SIG-M5 (cell line): Measurements from ENCODE around the gene REXO1.
"Not testable (repeated sequence)": the region's sequence is repeated elsewhere in the genome, so short reads cannot be mapped to it uniquely, and the experiment has no call there.

Source experiments
- DNase-seq: peaks from one replicate; lab custom pipeline; 2025; lab: John Stamatoyannopoulos, UW

Gene REXO1

GRCh38 chr19:1813192-1814182 lies 34.8 kb downstream of the REXO1 start:
- DNase-seq = no peak

DNA sequence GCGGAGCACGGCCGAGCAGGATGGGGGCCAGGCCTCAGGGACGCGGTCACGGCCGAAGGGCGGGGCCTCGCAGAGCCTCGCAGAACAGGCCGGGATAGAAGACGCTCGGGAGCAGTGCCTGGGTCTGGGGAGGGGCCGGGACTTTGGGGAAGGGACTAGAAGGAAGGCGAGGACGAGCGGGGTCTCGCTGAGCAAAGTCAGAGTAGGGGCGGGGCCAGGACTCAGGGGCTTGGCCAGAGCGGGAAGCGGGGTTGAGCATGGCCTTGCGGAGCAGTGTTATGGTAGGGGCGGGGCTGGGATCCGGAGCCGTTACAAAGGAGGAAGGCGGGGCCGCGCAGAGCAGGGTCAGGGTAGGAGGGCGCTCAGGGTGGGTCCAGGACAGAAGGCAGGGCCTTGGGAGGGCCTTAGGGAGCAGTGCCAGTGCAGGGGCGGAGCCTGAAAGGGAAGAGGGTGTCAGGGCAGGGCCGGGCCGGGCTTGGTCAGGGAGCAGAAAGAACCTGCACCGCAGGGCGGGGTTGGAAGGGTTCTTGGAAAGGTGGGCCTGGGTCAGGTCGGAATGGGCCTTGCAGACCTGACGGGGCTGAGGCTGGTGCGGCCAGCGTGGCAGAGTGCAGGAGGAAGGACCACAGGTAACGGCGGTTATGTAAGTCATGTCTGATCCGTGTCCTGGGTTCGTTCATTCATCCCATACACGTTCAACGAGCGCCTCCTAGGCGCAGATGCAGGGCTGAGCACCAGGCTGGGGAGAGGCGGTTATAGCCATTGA lies 35.7 kb downstream of the REXO1 start:
- peak; percentile 91 for DNase-seq

DNA sequence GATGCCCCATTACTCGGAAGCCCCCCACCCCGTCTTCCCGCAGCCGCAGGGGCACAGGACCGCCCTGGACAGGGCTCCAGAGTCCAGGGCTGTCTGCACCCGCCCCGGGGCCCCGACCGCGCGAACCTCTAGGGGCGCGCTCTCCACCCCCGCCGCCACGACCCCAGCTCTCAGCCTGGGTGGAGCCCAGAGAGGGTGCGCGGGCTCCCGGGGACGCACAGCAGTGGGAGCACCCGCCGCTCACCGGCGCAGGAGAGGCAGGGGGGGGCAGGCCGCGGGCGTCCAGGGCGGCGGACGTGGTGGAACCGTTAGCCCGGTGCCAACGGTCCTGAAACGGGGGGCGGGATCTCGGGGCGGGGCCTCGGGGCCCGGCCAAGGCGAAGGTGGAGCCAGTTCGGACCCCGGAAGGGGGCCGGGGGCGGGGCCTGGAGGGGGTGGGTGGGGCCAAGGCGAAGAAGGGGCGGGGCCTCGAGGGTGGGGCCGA lies 36.3 kb downstream of the REXO1 start, which contains the start of gene ATP8B3:
TSS of gene ATP8B3 (minus strand) at position 335 of the 484 bp plus-strand sequence. CDS start 540 bp downstream, outside the sequence.
- DNase-seq = no peak

DNA sequence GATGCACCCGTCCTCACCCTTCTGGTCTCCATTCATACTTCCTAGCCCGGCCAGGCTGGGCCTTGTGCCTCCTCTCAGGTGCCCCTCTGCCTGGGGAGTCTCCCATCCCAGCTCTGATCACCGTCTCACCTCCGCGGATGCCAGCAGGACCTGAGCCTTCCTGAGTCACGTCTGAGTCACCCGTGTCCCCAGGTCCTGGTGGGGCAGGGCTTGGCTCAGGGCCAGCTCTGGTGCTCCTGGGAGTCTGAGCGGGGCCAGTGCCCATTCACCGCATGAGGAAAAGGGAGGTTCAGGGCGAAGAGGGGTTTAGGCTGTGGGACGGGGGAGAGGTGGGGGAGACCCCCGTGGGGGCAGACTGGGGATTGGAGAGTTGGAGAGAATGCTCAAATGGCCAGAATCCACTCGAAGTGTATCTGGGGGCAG lies 36.8 kb downstream of the REXO1 start:
- DNase-seq = no peak

DNA sequence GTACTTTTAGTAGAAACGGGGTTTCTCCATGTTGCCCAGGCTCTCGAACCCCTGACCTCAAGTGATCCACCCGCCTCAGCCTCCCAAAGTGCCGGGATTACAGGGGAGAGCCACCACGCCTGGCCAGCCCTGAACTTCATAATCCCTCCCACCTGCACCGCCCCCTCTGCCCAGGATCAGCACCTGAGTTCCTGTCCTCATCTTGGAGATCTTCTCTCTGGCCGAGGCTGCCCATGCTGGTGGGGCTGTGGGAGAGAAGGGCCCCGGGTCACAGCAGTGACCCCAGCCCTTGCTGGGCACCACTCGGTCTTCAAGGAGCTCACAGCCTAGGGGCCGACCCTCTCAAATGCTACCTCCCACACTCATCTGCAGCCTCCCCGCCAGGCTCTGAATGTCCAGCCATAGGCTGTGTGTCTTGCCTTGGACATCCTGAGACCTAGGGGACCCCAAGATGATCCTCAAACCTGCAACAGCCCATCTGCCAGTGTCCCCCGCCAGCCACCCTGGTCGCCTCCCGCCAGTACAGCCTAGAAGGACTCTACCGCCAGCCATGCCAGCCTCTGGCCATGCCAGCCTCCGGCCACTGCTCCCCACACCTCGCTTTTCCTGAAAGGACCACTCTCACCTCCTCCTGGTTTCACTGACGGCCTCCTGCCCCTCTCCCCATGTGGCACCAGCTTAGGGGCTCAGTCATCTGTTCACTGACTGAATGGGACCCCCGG lies 37.7 kb downstream of the REXO1 start:
- DNase-seq = no peak

DNA sequence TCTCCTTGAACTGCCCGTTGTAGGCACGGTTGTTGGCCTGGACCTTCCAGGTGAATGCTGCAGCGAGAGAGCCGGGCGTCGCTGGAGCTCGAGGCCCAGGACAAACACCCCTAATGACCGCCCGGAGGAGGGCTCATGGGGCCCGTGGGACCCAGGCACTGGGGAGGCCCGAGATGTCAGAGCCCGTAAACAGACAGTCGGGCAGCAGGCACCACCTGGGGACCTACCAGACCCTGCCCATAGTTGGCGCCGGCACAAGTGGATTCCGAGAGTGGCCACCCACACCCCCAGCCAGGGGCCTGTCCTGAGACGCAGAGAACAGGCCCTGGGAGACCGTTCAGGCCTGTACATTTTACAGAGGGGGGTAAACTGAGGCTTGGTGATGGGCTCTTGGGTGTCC lies 38.6 kb downstream of the REXO1 start:
- no peak for DNase-seq

DNA sequence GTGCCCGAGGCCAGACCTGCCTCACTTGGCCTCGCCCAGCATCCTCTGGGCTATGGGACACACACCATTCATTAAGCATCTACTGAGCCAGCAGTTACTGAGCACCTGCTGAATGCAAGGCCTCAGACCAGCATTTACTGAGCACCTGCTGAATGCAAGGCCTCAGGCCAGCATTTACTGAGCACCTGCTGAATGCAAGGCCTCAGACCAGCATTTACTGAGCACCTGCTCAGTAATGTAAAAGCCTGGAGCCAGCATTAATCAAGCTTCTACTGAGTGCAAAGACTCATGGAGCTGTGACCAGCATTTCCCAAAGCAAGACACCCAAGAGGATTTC lies 39.9 kb downstream of the REXO1 start:
- DNase-seq = no peak

GRCh38 chr19:1807695-1808394 lies 40.4 kb downstream of the REXO1 start:
- DNase-seq = no peak

- DNase-seq = no peak
These were observed 41.1 kb downstream of the REXO1 start for GRCh38 chr19:1807030-1807694.

- DNase-seq = no peak
These were observed 41.9 kb downstream of the REXO1 start for GRCh38 chr19:1806184-1807029.

GRCh38 chr19:1805401-1806183 lies 42.7 kb downstream of the REXO1 start:
- no peak for DNase-seq

GRCh38 chr19:1804858-1805257 lies 43.4 kb downstream of the REXO1 start:
- no peak for DNase-seq

GRCh38 chr19:1799695-1800342 lies 48.5 kb downstream of the REXO1 start:
- DNase-seq = no peak

DNA sequence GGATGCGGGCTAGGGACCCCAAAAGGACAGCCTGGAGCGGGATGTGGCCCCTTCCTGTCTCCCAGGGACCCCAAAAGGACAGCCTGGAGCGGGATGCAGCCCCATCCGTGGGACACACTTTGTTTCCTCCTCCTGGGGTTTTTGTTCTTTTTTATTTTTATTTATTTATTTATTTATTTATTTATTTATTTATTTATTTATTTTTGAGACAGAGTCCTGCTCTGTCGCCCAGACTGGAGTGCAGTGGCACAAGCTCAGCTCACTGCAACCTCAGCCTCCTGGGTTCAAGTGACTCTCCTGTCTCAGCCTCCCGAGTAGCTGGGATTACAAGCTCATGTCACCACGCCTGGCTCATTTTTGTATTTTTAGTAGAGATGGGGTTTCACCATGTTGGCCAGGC lies 51.0 kb downstream of the REXO1 start:
- not testable (repeated sequence) for DNase-seq

GRCh38 chr19:1796395-1797142 lies 51.7 kb downstream of the REXO1 start:
- DNase-seq = no peak

GRCh38 chr19:1794424-1795172 lies 53.7 kb downstream of the REXO1 start:
- no peak for DNase-seq

DNA sequence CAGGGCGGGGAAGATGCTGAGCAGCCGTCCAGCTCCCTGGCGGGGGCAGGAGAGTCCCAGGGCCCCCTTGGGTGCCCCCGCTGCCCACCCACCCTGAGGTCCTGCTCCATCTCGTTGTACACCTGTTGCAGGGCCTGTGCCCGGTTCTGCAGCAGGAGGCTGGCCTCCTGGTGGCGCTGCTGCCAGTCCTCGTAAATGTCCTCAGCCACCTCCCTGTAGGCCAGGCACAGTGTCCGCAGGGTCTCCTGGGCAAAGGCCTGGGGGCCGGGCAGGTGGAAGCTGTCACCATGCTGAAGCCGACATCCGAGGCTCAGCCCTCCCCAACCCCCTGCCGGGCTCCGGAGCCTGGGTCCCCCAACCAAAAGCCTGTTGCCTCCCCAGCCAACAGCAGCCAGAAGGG lies 56.4 kb downstream of the REXO1 start:
- DNase-seq = no peak
